ENCODE results near the gene VPS33B.

GRCh38 chr15:91050128-91050455 is 27.7 kb upstream of the VPS33B start:
- TF ChIP-seq CREB1 (IDR thresholded peaks at IDR 0.05) (no peak), CREB1 (CRISPR knock-in tag; IDR thresholded peaks at IDR 0.05) (no peak), JUND (CRISPR knock-in tag; IDR thresholded peaks at IDR 0.05) (no peak), ZUFSP (CRISPR knock-in tag; IDR thresholded peaks at IDR 0.05; ENCODE audit: borderline replicate concordance) (no peak), POLR2AphosphoS5 (IDR thresholded peaks at IDR 0.05; ENCODE audit: low read depth, low read length) (no peak), AKAP8 (CRISPR knock-in tag; IDR thresholded peaks at IDR 0.05) (no peak), FOXK2 (IDR thresholded peaks at IDR 0.05) (no peak), ZNF274 (CRISPR knock-in tag; IDR thresholded peaks at IDR 0.05) (no peak), TBL1XR1 (IDR thresholded peaks at IDR 0.05; ENCODE audit: borderline replicate concordance, low read length, partially characterized antibody) (no peak), MAX (IDR thresholded peaks at IDR 0.05) (no peak)
